WTC11 (cell line): Measurements from ENCODE around the gene INPP4B. TPM values are rescaled to one million over a fixed set of nuclear protein-coding genes. Genes with fewer than 3 reads are reported as not detected.

Experiments
- ATAC-seq: fragments of 200-7000 bp; cut with Tn5 transposase; 2 replicates; pipeline ENCODE4 v1.10.0; 2021; ENCODE audit warnings: mild to moderate bottlenecking, moderate library complexity
- CTCF ChIA-PET: fragments of 300-600 bp; sonication (Branson Sonifier 250); formaldehyde crosslinking; loops from one replicate; lab custom pipeline; 2021; ENCODE audit warnings: antibody characterized with exemption; lab: Charles Lee
- POLR2A ChIA-PET: fragments of 350-600 bp; sonication (Branson Sonifier 250); formaldehyde crosslinking; loops from one replicate; lab custom pipeline; 2021; ENCODE audit warnings: antibody characterized with exemption; lab: Charles Lee
- DNase-seq: peaks from one replicate; pipeline ENCODE4 v3.0.0; 2021; ENCODE audit warnings: low spot score
- H3K27ac Mint-ChIP-seq: 2 replicates; pipeline ENCODE4 v1.8.0; 2021; ENCODE audit warnings: mixed read lengths
- H3K27me3 Mint-ChIP-seq: 2 replicates; pipeline ENCODE4 v1.8.0; 2021; ENCODE audit warnings: low read depth, mild to moderate bottlenecking, moderate library complexity, mixed read lengths
- H3K36me3 Mint-ChIP-seq: 2 replicates; pipeline ENCODE4 v1.8.0; 2021; ENCODE audit warnings: mixed read lengths
- H3K4me1 Mint-ChIP-seq: 2 replicates; pipeline ENCODE4 v1.8.0; 2022; ENCODE audit warnings: mixed read lengths
- H3K4me3 Mint-ChIP-seq: 2 replicates; pipeline ENCODE4 v1.8.0; 2021; ENCODE audit warnings: mild to moderate bottlenecking, moderate library complexity, mixed read lengths
- H3K9me3 Mint-ChIP-seq: 2 replicates; pipeline ENCODE4 v1.8.0; 2021; ENCODE audit warnings: mixed read lengths
- CBFB ChIP-seq: sonication (generic); formaldehyde crosslinking; IDR thresholded peaks from 2 replicates; pipeline ENCODE4 v1.8.1; 2022; ENCODE audit warnings: mild to moderate bottlenecking, low read depth, missing genetic modification reagents
- JUN ChIP-seq: sonication (generic); formaldehyde crosslinking; IDR thresholded peaks from 2 replicates; pipeline ENCODE4 v1.8.0; 2023; ENCODE audit warnings: mild to moderate bottlenecking, missing genetic modification reagents
- NFATC4 ChIP-seq: fragments of 250-450 bp; sonication (Bioruptor Pico); IDR thresholded peaks from 2 replicates; pipeline ENCODE4 v1.9.0; 2021; ENCODE audit warnings: mild to moderate bottlenecking
- NFYB ChIP-seq: sonication (generic); formaldehyde crosslinking; conservative IDR thresholded peaks from 2 replicates; pipeline ENCODE4 v1.8.0; 2022; ENCODE audit warnings: low read depth, missing genetic modification reagents
- NR2C2 ChIP-seq: sonication (generic); formaldehyde crosslinking; IDR thresholded peaks from 2 replicates; pipeline ENCODE4 v1.8.0; 2022; ENCODE audit warnings: mild to moderate bottlenecking, missing genetic modification reagents
- SMAD3 ChIP-seq: sonication (generic); formaldehyde crosslinking; IDR thresholded peaks from 2 replicates; pipeline ENCODE4 v1.8.0; 2022; ENCODE audit warnings: missing genetic modification reagents, mild to moderate bottlenecking, borderline replicate concordance
- SMAD4 ChIP-seq: sonication (generic); formaldehyde crosslinking; IDR thresholded peaks from 2 replicates; pipeline ENCODE4 v1.8.0; 2022; ENCODE audit warnings: mild to moderate bottlenecking, missing genetic modification reagents
- TCF7 ChIP-seq: sonication (generic); formaldehyde crosslinking; IDR thresholded peaks from 2 replicates; pipeline ENCODE4 v1.8.0; 2022; ENCODE audit warnings: mild to moderate bottlenecking, low read depth, missing genetic modification reagents, moderate library complexity
- TEAD4 ChIP-seq: sonication (generic); formaldehyde crosslinking; IDR thresholded peaks from 2 replicates; pipeline ENCODE4 v1.8.0; 2022; ENCODE audit warnings: mild to moderate bottlenecking, missing genetic modification reagents
- ZNF232 ChIP-seq: sonication (generic); formaldehyde crosslinking; IDR thresholded peaks from 2 replicates; pipeline ENCODE4 v1.8.0; 2022; ENCODE audit warnings: mild to moderate bottlenecking, missing genetic modification reagents
- ZNF317 ChIP-seq: sonication (generic); formaldehyde crosslinking; IDR thresholded peaks from 2 replicates; pipeline ENCODE4 v1.8.1; 2023; ENCODE audit warnings: low read depth, mild to moderate bottlenecking, moderate library complexity, missing genetic modification reagents, borderline replicate concordance
- ZNF416 ChIP-seq: fragments of 250-450 bp; sonication (Bioruptor Pico); IDR thresholded peaks from 2 replicates; pipeline ENCODE4 v1.9.0; 2021; ENCODE audit warnings: mild to moderate bottlenecking, inconsistent platforms
- ZNF423 ChIP-seq: fragments of 250-450 bp; sonication (Bioruptor Pico); IDR thresholded peaks from 2 replicates; pipeline ENCODE4 v2.1.2; 2022; ENCODE audit warnings: mild to moderate bottlenecking, moderate library complexity
- total RNA-seq: library from RNA; stranded (reverse); gene quantifications from 3 replicates; pipeline ENCODE4 v1.2.3, GENCODE V29; 2021
- TF ChIP-seq, protein P1 (sequence below): sonication (generic); formaldehyde crosslinking; IDR thresholded peaks from 2 replicates; pipeline ENCODE4 v1.8.1; 2022; ENCODE audit warnings: low read depth, mild to moderate bottlenecking, moderate library complexity, missing genetic modification reagents, borderline replicate concordance
- TF ChIP-seq, protein P2 (sequence below): sonication (generic); formaldehyde crosslinking; IDR thresholded peaks from 2 replicates; pipeline ENCODE4 v1.8.0; 2022; ENCODE audit warnings: mild to moderate bottlenecking, missing genetic modification reagents
- TF ChIP-seq, protein P3 (sequence below): sonication (generic); formaldehyde crosslinking; conservative IDR thresholded peaks from 2 replicates; pipeline ENCODE4 v1.8.1; 2023; ENCODE audit warnings: mild to moderate bottlenecking, low read depth, missing genetic modification reagents, moderate library complexity
- TF ChIP-seq, protein P4 (sequence below): fragments of 200-600 bp; IDR thresholded peaks from 2 replicates; pipeline ENCODE4 v1.8.0; 2022; ENCODE audit warnings: antibody characterized with exemption
- TF ChIP-seq, protein P5 (sequence below): sonication (generic); formaldehyde crosslinking; IDR thresholded peaks from 2 replicates; pipeline ENCODE4 v1.8.1; 2022; ENCODE audit warnings: missing genetic modification reagents, borderline replicate concordance
- TF ChIP-seq, protein P6 (sequence below): sonication (generic); formaldehyde crosslinking; IDR thresholded peaks from 2 replicates; pipeline ENCODE4 v1.8.0; 2022; ENCODE audit warnings: missing genetic modification reagents
- TF ChIP-seq, protein P7 (sequence below): sonication (generic); formaldehyde crosslinking; IDR thresholded peaks from 2 replicates; pipeline ENCODE4 v1.8.1; 2023; ENCODE audit warnings: mild to moderate bottlenecking, missing genetic modification reagents, moderate library complexity

The INPP4B gene
- total RNA-seq, 1 experiment from 2014 or later: 0.92 TPM

DNA sequence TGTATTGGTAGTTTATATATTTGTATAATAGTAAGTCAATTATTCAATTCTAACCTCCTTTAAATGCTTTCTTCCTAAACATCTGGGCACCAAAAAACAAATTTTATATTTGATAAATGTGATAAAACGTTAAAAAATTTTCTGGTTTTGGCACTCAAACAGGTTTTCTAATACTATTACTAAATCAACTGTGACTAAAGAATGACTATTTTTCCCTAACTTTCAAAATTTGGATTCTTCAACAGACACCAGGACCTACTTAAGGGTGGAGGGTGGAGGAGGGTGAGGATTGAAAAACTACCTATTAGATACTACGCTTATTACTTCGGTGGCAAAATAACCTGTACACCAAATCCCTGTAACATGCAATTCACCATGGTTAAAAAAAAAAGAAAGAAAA lies 654.2 kb downstream of the INPP4B start:
- peaks cover 33% of the 10 kb centered on the region for H3K4me1 Mint-ChIP-seq
- POLR2A ChIA-PET: no interaction called here

More for the DNA sequence above, 654.2 kb downstream of the INPP4B start:
- no peak for ATAC-seq
- H3K9me3 Mint-ChIP-seq: no peaks in the 10 kb centered on the region
- no peaks in the 10 kb centered on the region for H3K27me3 Mint-ChIP-seq
- H3K36me3 Mint-ChIP-seq: no peaks in the 10 kb centered on the region
- no peak overlapping the region for H3K27ac Mint-ChIP-seq
- CTCF ChIA-PET: no interaction called here
- DNase-seq: no peak
- TF ChIP-seq SMAD3 (CRISPR knock-in tag) (no peak), SMAD4 (CRISPR knock-in tag) (no peak), TCF7 (CRISPR knock-in tag) (no peak), TEAD4 (CRISPR knock-in tag) (no peak), NFATC4 (no peak), NFYB (CRISPR knock-in tag) (no peak), ZNF416 (CRISPR knock-in tag) (no peak), NR2C2 (CRISPR knock-in tag) (no peak), ZNF317 (no peak), JUN (CRISPR knock-in tag) (no peak), ZNF232 (no peak), CBFB (CRISPR knock-in tag) (no peak), ZNF423 (no peak)
- TF ChIP-seq, protein P1, sequence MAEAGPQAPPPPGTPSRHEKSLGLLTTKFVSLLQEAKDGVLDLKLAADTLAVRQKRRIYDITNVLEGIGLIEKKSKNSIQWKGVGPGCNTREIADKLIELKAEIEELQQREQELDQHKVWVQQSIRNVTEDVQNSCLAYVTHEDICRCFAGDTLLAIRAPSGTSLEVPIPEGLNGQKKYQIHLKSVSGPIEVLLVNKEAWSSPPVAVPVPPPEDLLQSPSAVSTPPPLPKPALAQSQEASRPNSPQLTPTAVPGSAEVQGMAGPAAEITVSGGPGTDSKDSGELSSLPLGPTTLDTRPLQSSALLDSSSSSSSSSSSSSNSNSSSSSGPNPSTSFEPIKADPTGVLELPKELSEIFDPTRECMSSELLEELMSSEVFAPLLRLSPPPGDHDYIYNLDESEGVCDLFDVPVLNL: no peak
- TF ChIP-seq, protein P2, sequence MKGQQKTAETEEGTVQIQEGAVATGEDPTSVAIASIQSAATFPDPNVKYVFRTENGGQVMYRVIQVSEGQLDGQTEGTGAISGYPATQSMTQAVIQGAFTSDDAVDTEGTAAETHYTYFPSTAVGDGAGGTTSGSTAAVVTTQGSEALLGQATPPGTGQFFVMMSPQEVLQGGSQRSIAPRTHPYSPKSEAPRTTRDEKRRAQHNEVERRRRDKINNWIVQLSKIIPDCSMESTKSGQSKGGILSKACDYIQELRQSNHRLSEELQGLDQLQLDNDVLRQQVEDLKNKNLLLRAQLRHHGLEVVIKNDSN: no peak
- TF ChIP-seq, protein P3, sequence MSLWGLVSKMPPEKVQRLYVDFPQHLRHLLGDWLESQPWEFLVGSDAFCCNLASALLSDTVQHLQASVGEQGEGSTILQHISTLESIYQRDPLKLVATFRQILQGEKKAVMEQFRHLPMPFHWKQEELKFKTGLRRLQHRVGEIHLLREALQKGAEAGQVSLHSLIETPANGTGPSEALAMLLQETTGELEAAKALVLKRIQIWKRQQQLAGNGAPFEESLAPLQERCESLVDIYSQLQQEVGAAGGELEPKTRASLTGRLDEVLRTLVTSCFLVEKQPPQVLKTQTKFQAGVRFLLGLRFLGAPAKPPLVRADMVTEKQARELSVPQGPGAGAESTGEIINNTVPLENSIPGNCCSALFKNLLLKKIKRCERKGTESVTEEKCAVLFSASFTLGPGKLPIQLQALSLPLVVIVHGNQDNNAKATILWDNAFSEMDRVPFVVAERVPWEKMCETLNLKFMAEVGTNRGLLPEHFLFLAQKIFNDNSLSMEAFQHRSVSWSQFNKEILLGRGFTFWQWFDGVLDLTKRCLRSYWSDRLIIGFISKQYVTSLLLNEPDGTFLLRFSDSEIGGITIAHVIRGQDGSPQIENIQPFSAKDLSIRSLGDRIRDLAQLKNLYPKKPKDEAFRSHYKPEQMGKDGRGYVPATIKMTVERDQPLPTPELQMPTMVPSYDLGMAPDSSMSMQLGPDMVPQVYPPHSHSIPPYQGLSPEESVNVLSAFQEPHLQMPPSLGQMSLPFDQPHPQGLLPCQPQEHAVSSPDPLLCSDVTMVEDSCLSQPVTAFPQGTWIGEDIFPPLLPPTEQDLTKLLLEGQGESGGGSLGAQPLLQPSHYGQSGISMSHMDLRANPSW (CRISPR knock-in tag): no peak
- TF ChIP-seq, protein P4, sequence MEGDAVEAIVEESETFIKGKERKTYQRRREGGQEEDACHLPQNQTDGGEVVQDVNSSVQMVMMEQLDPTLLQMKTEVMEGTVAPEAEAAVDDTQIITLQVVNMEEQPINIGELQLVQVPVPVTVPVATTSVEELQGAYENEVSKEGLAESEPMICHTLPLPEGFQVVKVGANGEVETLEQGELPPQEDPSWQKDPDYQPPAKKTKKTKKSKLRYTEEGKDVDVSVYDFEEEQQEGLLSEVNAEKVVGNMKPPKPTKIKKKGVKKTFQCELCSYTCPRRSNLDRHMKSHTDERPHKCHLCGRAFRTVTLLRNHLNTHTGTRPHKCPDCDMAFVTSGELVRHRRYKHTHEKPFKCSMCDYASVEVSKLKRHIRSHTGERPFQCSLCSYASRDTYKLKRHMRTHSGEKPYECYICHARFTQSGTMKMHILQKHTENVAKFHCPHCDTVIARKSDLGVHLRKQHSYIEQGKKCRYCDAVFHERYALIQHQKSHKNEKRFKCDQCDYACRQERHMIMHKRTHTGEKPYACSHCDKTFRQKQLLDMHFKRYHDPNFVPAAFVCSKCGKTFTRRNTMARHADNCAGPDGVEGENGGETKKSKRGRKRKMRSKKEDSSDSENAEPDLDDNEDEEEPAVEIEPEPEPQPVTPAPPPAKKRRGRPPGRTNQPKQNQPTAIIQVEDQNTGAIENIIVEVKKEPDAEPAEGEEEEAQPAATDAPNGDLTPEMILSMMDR: no peak
- TF ChIP-seq, protein P5, sequence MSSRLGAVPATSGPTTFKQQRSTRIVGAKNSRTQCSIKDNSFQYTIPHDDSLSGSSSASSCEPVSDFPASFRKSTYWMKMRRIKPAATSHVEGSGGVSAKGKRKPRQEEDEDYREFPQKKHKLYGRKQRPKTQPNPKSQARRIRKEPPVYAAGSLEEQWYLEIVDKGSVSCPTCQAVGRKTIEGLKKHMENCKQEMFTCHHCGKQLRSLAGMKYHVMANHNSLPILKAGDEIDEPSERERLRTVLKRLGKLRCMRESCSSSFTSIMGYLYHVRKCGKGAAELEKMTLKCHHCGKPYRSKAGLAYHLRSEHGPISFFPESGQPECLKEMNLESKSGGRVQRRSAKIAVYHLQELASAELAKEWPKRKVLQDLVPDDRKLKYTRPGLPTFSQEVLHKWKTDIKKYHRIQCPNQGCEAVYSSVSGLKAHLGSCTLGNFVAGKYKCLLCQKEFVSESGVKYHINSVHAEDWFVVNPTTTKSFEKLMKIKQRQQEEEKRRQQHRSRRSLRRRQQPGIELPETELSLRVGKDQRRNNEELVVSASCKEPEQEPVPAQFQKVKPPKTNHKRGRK (CRISPR knock-in tag): no peak
- TF ChIP-seq, protein P6, sequence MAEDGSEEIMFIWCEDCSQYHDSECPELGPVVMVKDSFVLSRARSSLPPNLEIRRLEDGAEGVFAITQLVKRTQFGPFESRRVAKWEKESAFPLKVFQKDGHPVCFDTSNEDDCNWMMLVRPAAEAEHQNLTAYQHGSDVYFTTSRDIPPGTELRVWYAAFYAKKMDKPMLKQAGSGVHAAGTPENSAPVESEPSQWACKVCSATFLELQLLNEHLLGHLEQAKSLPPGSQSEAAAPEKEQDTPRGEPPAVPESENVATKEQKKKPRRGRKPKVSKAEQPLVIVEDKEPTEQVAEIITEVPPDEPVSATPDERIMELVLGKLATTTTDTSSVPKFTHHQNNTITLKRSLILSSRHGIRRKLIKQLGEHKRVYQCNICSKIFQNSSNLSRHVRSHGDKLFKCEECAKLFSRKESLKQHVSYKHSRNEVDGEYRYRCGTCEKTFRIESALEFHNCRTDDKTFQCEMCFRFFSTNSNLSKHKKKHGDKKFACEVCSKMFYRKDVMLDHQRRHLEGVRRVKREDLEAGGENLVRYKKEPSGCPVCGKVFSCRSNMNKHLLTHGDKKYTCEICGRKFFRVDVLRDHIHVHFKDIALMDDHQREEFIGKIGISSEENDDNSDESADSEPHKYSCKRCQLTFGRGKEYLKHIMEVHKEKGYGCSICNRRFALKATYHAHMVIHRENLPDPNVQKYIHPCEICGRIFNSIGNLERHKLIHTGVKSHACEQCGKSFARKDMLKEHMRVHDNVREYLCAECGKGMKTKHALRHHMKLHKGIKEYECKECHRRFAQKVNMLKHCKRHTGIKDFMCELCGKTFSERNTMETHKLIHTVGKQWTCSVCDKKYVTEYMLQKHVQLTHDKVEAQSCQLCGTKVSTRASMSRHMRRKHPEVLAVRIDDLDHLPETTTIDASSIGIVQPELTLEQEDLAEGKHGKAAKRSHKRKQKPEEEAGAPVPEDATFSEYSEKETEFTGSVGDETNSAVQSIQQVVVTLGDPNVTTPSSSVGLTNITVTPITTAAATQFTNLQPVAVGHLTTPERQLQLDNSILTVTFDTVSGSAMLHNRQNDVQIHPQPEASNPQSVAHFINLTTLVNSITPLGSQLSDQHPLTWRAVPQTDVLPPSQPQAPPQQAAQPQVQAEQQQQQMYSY: no peak
- TF ChIP-seq, protein P7, sequence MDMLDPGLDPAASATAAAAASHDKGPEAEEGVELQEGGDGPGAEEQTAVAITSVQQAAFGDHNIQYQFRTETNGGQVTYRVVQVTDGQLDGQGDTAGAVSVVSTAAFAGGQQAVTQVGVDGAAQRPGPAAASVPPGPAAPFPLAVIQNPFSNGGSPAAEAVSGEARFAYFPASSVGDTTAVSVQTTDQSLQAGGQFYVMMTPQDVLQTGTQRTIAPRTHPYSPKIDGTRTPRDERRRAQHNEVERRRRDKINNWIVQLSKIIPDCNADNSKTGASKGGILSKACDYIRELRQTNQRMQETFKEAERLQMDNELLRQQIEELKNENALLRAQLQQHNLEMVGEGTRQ (CRISPR knock-in tag): no peak
- TF ChIP-seq, all 79 proteins: peak for 0
- no peak overlapping the region for H3K4me3 Mint-ChIP-seq
